IPS DF 6.9 (cell line): Measurements from ENCODE around the gene BBC3.

ENCODE experiments used
- DNase-seq: peaks from one replicate; pipeline ENCODE4 v3.0.0-alpha.2; 2013; ENCODE audit warnings: low read depth, low spot score
- H3K27ac ChIP-seq: one replicate; pipeline ENCODE4 v1.5.1; 2013; ENCODE audit warnings: low read length, control low read depth
- H3K27me3 ChIP-seq: 2 replicates; pipeline ENCODE4 v1.6.1; 2013; ENCODE audit warnings: mild to moderate bottlenecking, low read length; ENCODE audit not compliant: control insufficient read depth, insufficient read depth
- H3K36me3 ChIP-seq: 2 replicates; pipeline ENCODE4 v1.6.1; 2013; ENCODE audit warnings: low read length; ENCODE audit not compliant: control insufficient read depth, insufficient read depth
- H3K4me1 ChIP-seq: 2 replicates; pipeline ENCODE4 v1.6.1; 2013; ENCODE audit warnings: low read length; ENCODE audit not compliant: control insufficient read depth, insufficient read depth
- H3K4me3 ChIP-seq: 2 replicates; pipeline ENCODE4 v1.5.1; 2013; ENCODE audit warnings: mild to moderate bottlenecking, low read length
- H3K9me3 ChIP-seq: 2 replicates; pipeline ENCODE4 v1.6.1; 2013; ENCODE audit warnings: low read length, inconsistent platforms; ENCODE audit not compliant: control insufficient read depth, insufficient read depth
- WGBS: extraction: QIAGEN DNeasy Blood & Tissue Kit; methylation state at CpG from one replicate; pipeline ENCODE4 v1.1.7; 2013; ENCODE audit warnings: mixed read lengths, missing lambda C conversion rate; ENCODE audit not compliant: insufficient read length, insufficient coverage; 5-methylcytosine and 5-hydroxymethylcytosine counted together

BBC3 gene

GRCh38 chr19:47230054-47230920 is 712 bp downstream of the BBC3 start:
- peak overlapping the region; percentile 97 for H3K4me3 ChIP-seq
- H3K4me1 ChIP-seq = peaks cover 16% of the 10 kb centered on the region
- H3K27ac ChIP-seq = no peak overlapping the region
- H3K27me3 ChIP-seq = no peaks in the 10 kb centered on the region
- no peak for DNase-seq
- no peaks in the 10 kb centered on the region for H3K9me3 ChIP-seq
- no CpG with 5 or more reads among the region's 84 CpGs for WGBS
- H3K36me3 ChIP-seq = no peaks in the 10 kb centered on the region

GRCh38 chr19:47229676-47230053 is 1.3 kb downstream of the BBC3 start:
- Histone ChIP-seq H3K9me3 (no peaks in the 10 kb centered on the region), H3K27me3 (no peaks in the 10 kb centered on the region), H3K4me3 (peak overlapping the region; percentile 97; the same call in 1 of the 2 replicates), H3K36me3 (no peaks in the 10 kb centered on the region), H3K27ac (no peak overlapping the region), H3K4me1 (peaks cover 16% of the 10 kb centered on the region)
- WGBS = no CpG with 5 or more reads among the region's 9 CpGs
- DNase-seq = no peak

GRCh38 chr19:47228937-47229675 is 1.9 kb downstream of the BBC3 start:
- no peaks in the 10 kb centered on the region for H3K36me3 ChIP-seq
- WGBS = no CpG with 5 or more reads among the region's 10 CpGs
- DNase-seq = no peak
- H3K9me3 ChIP-seq = no peaks in the 10 kb centered on the region
- no peak overlapping the region for H3K27ac ChIP-seq
- peak overlapping the region; percentile 97; the same call in 1 of the 2 replicates for H3K4me3 ChIP-seq
- H3K4me1 ChIP-seq = peaks cover 16% of the 10 kb centered on the region
- no peaks in the 10 kb centered on the region for H3K27me3 ChIP-seq

- H3K9me3 ChIP-seq = no peaks in the 10 kb centered on the region
- H3K27ac ChIP-seq = no peak overlapping the region
- no peak for DNase-seq
- peak overlapping the region; percentile 74; the same call in 1 of the 2 replicates for H3K4me3 ChIP-seq
- H3K27me3 ChIP-seq = no peaks in the 10 kb centered on the region
- no peaks in the 10 kb centered on the region for H3K36me3 ChIP-seq
- no CpG with 5 or more reads among the region's 50 CpGs for WGBS
- peaks cover 16% of the 10 kb centered on the region for H3K4me1 ChIP-seq
Observed at GRCh38 chr19:47228168-47228936, 2.6 kb downstream of the BBC3 start.

GRCh38 chr19:47227352-47228167 is 3.4 kb downstream of the BBC3 start:
- Histone ChIP-seq H3K4me3 (peak overlapping the region; percentile 74; the same call in 1 of the 2 replicates), H3K27me3 (no peaks in the 10 kb centered on the region), H3K4me1 (peaks cover 16% of the 10 kb centered on the region), H3K9me3 (no peaks in the 10 kb centered on the region), H3K36me3 (no peaks in the 10 kb centered on the region), H3K27ac (peak overlapping the region; percentile 61)
- peak; percentile 97 for DNase-seq
- no CpG with 5 or more reads among the region's 27 CpGs for whole genome bisulfite sequencing

- Histone ChIP-seq H3K36me3 (peaks cover 4% of the 10 kb centered on the region), H3K9me3 (no peaks in the 10 kb centered on the region), H3K4me1 (peaks cover 17% of the 10 kb centered on the region), H3K27ac (peak overlapping the region; percentile 61), H3K27me3 (no peaks in the 10 kb centered on the region), H3K4me3 (peak overlapping the region; percentile 74; the same call in 1 of the 2 replicates)
- DNase-seq = no peak
- WGBS = no CpG with 5 or more reads among the region's 56 CpGs
Observed at GRCh38 chr19:47226426-47227351, 4.3 kb downstream of the BBC3 start.

GRCh38 chr19:47225746-47226425 is 5.1 kb downstream of the BBC3 start:
- H3K27ac ChIP-seq = no peak overlapping the region

GRCh38 chr19:47221890-47222289 is 9.1 kb downstream of the BBC3 start:
- Histone ChIP-seq H3K4me3 (no peak overlapping the region), H3K27me3 (no peaks in the 10 kb centered on the region), H3K36me3 (peaks cover 8% of the 10 kb centered on the region), H3K4me1 (peaks cover 2% of the 10 kb centered on the region; the same call in 1 of the 2 replicates), H3K27ac (no peak overlapping the region), H3K9me3 (no peaks in the 10 kb centered on the region)
- no peak for DNase-seq
- WGBS = no CpG with 5 or more reads among the region's 11 CpGs

More at GRCh38 chr19:47225746-47226425, 5.1 kb downstream of the BBC3 start:
- H3K4me3 ChIP-seq = peak overlapping the region; percentile 74; the same call in 1 of the 2 replicates
- H3K36me3 ChIP-seq = peaks cover 8% of the 10 kb centered on the region
- no peaks in the 10 kb centered on the region for H3K27me3 ChIP-seq
- H3K9me3 ChIP-seq = no peaks in the 10 kb centered on the region
- WGBS = no CpG with 5 or more reads among the region's 59 CpGs
- H3K4me1 ChIP-seq = peaks cover 14% of the 10 kb centered on the region
- no peak for DNase-seq
